ENCODE results near the gene SGCA. TPM values are rescaled to one million over a fixed set of nuclear protein-coding genes. Genes with fewer than 3 reads are reported as not detected.

The SGCA gene
- total and polyA plus RNA-seq, 9 donors = 209 to 375 (median 311) TPM

- WGBS (ENCODE audit: insufficient coverage) = 19% methylated on average over 6 of the region's 6 CpGs
- Histone ChIP-seq H3K9me3 (replicated peaks; ENCODE audit: control insufficient read depth, low read depth, low read length) (no peaks in the 10 kb centered on the region), H3K27ac (ENCODE audit: low read length) (peak overlapping the region; percentile 98), H3K4me1 (ENCODE audit: control insufficient read depth, insufficient read depth, low read length) (peaks cover 81% of the 10 kb centered on the region), H3K27me3 (ENCODE audit: control insufficient read depth, insufficient read depth, low read length) (no peaks in the 10 kb centered on the region), H3K36me3 (ENCODE audit: control insufficient read depth, insufficient read depth, low read length) (peaks cover 64% of the 10 kb centered on the region), H3K4me3 (ENCODE audit: low read length) (no peak overlapping the region)
- peak; percentile 80 for DNase-seq
These were observed 7.1 kb downstream of the SGCA start for GRCh38 chr17:50172936-50173334.

- no peak overlapping the region for H3K4me3 ChIP-seq (ENCODE audit: low read length)
- peaks cover 81% of the 10 kb centered on the region for H3K4me1 ChIP-seq (ENCODE audit: control insufficient read depth, insufficient read depth, low read length)
- H3K9me3 ChIP-seq (replicated peaks; ENCODE audit: control insufficient read depth, low read depth, low read length) = no peaks in the 10 kb centered on the region
- H3K27ac ChIP-seq (ENCODE audit: low read length) = peak overlapping the region; percentile 98
- peaks cover 59% of the 10 kb centered on the region for H3K36me3 ChIP-seq (ENCODE audit: control insufficient read depth, insufficient read depth, low read length)
- no peaks in the 10 kb centered on the region for H3K27me3 ChIP-seq (ENCODE audit: control insufficient read depth, insufficient read depth, low read length)
- 11% methylated on average over 6 of the region's 10 CpGs for WGBS (ENCODE audit: insufficient coverage)
- DNase-seq = peak; percentile 98
These were observed 7.6 kb downstream of the SGCA start for GRCh38 chr17:50173335-50173941.

- Histone ChIP-seq H3K27me3 (ENCODE audit: control insufficient read depth, insufficient read depth, low read length) (no peaks in the 10 kb centered on the region), H3K9me3 (replicated peaks; ENCODE audit: control insufficient read depth, low read depth, low read length) (no peaks in the 10 kb centered on the region), H3K4me1 (ENCODE audit: control insufficient read depth, insufficient read depth, low read length) (peaks cover 78% of the 10 kb centered on the region), H3K36me3 (ENCODE audit: control insufficient read depth, insufficient read depth, low read length) (peaks cover 49% of the 10 kb centered on the region), H3K27ac (ENCODE audit: low read length) (peak overlapping the region; percentile 98), H3K4me3 (ENCODE audit: low read length) (no peak overlapping the region)
- WGBS (ENCODE audit: insufficient coverage) = no CpG with 5 or more reads among the region's 6 CpGs
- DNase-seq = no peak
These were observed 8.6 kb downstream of the SGCA start for GRCh38 chr17:50174444-50174843.

- DNase-seq = no peak
- peaks cover 41% of the 10 kb centered on the region for H3K36me3 ChIP-seq (ENCODE audit: control insufficient read depth, insufficient read depth, low read length)
- H3K4me1 ChIP-seq (ENCODE audit: control insufficient read depth, insufficient read depth, low read length) = peaks cover 75% of the 10 kb centered on the region
- WGBS (ENCODE audit: insufficient coverage) = 91% methylated on average over 7 of the region's 16 CpGs
- H3K27ac ChIP-seq (ENCODE audit: low read length) = peak overlapping the region; percentile 38
- H3K9me3 ChIP-seq (replicated peaks; ENCODE audit: control insufficient read depth, low read depth, low read length) = no peaks in the 10 kb centered on the region
- H3K4me3 ChIP-seq (ENCODE audit: low read length) = no peak overlapping the region
- H3K27me3 ChIP-seq (ENCODE audit: control insufficient read depth, insufficient read depth, low read length) = no peaks in the 10 kb centered on the region
These were observed 9.4 kb downstream of the SGCA start for GRCh38 chr17:50175035-50175807.

- no peaks in the 10 kb centered on the region for H3K9me3 ChIP-seq (replicated peaks; ENCODE audit: control insufficient read depth, low read depth, low read length)
- H3K27me3 ChIP-seq (ENCODE audit: control insufficient read depth, insufficient read depth, low read length) = no peaks in the 10 kb centered on the region
- no peak for DNase-seq
- no peak overlapping the region for H3K4me3 ChIP-seq (ENCODE audit: low read length)
- WGBS (ENCODE audit: insufficient coverage) = 70% methylated on average over 12 of the region's 20 CpGs
- H3K36me3 ChIP-seq (ENCODE audit: control insufficient read depth, insufficient read depth, low read length) = peaks cover 31% of the 10 kb centered on the region
- peak overlapping the region; percentile 90 for H3K27ac ChIP-seq (ENCODE audit: low read length)
- H3K4me1 ChIP-seq (ENCODE audit: control insufficient read depth, insufficient read depth, low read length) = peaks cover 81% of the 10 kb centered on the region
These were observed 11.0 kb downstream of the SGCA start for GRCh38 chr17:50176559-50177357.

- H3K9me3 ChIP-seq (replicated peaks; ENCODE audit: control insufficient read depth, low read depth, low read length) = no peaks in the 10 kb centered on the region
- H3K4me1 ChIP-seq (ENCODE audit: control insufficient read depth, insufficient read depth, low read length) = peaks cover 79% of the 10 kb centered on the region
- H3K27ac ChIP-seq (ENCODE audit: low read length) = peak overlapping the region; percentile 90
- 71% methylated on average over 8 of the region's 10 CpGs for WGBS (ENCODE audit: insufficient coverage)
- DNase-seq = no peak
- H3K27me3 ChIP-seq (ENCODE audit: control insufficient read depth, insufficient read depth, low read length) = no peaks in the 10 kb centered on the region
- H3K4me3 ChIP-seq (ENCODE audit: low read length) = no peak overlapping the region
- peaks cover 26% of the 10 kb centered on the region for H3K36me3 ChIP-seq (ENCODE audit: control insufficient read depth, insufficient read depth, low read length)
These were observed 11.7 kb downstream of the SGCA start for GRCh38 chr17:50177476-50177875.

GRCh38 chr17:50177983-50178834, 12.4 kb downstream of the SGCA start:
- 2% methylated on average over 17 of the region's 22 CpGs for WGBS (ENCODE audit: insufficient coverage)
- H3K4me3 ChIP-seq (ENCODE audit: low read length) = no peak overlapping the region
- H3K4me1 ChIP-seq (ENCODE audit: control insufficient read depth, insufficient read depth, low read length) = peaks cover 76% of the 10 kb centered on the region

GRCh38 chr17:50180111-50180510, 14.3 kb downstream of the SGCA start:
- H3K4me1 ChIP-seq (ENCODE audit: control insufficient read depth, insufficient read depth, low read length) = peaks cover 67% of the 10 kb centered on the region
- no peaks in the 10 kb centered on the region for H3K27me3 ChIP-seq (ENCODE audit: control insufficient read depth, insufficient read depth, low read length)
- WGBS (ENCODE audit: insufficient coverage) = 100% methylated on average over 1 of the region's 4 CpGs
- H3K4me3 ChIP-seq (ENCODE audit: low read length) = no peak overlapping the region
- DNase-seq = no peak
- no peak overlapping the region for H3K27ac ChIP-seq (ENCODE audit: low read length)
- no peaks in the 10 kb centered on the region for H3K9me3 ChIP-seq (replicated peaks; ENCODE audit: control insufficient read depth, low read depth, low read length)
- H3K36me3 ChIP-seq (ENCODE audit: control insufficient read depth, insufficient read depth, low read length) = peaks cover 17% of the 10 kb centered on the region

More at GRCh38 chr17:50177983-50178834, 12.4 kb downstream of the SGCA start:
- Histone ChIP-seq H3K27ac (ENCODE audit: low read length) (peak overlapping the region; percentile 90), H3K27me3 (ENCODE audit: control insufficient read depth, insufficient read depth, low read length) (no peaks in the 10 kb centered on the region), H3K9me3 (replicated peaks; ENCODE audit: control insufficient read depth, low read depth, low read length) (no peaks in the 10 kb centered on the region), H3K36me3 (ENCODE audit: control insufficient read depth, insufficient read depth, low read length) (peaks cover 25% of the 10 kb centered on the region)
- peak; percentile 92 for DNase-seq

- peaks cover 62% of the 10 kb centered on the region for H3K4me1 ChIP-seq (ENCODE audit: control insufficient read depth, insufficient read depth, low read length)
- no peak for DNase-seq
These were observed 14.8 kb downstream of the SGCA start for GRCh38 chr17:50180620-50181019.

More at GRCh38 chr17:50180620-50181019, 14.8 kb downstream of the SGCA start:
- H3K27ac ChIP-seq (ENCODE audit: low read length) = no peak overlapping the region
- H3K4me3 ChIP-seq (ENCODE audit: low read length) = no peak overlapping the region
- H3K9me3 ChIP-seq (replicated peaks; ENCODE audit: control insufficient read depth, low read depth, low read length) = no peaks in the 10 kb centered on the region
- peaks cover 14% of the 10 kb centered on the region for H3K36me3 ChIP-seq (ENCODE audit: control insufficient read depth, insufficient read depth, low read length)
- no peaks in the 10 kb centered on the region for H3K27me3 ChIP-seq (ENCODE audit: control insufficient read depth, insufficient read depth, low read length)
- 48% methylated on average over 10 of the region's 12 CpGs for WGBS (ENCODE audit: insufficient coverage)

Measured in muscle of leg (tissue), 11 donors.